ENCODE measurements around the gene PPP1CC. TPM values are rescaled to one million over a fixed set of nuclear protein-coding genes. Genes with fewer than 3 reads are reported as not detected.

Gene PPP1CC
- total RNA-seq, 1 experiment from 2014 or later: 154 TPM

DNA sequence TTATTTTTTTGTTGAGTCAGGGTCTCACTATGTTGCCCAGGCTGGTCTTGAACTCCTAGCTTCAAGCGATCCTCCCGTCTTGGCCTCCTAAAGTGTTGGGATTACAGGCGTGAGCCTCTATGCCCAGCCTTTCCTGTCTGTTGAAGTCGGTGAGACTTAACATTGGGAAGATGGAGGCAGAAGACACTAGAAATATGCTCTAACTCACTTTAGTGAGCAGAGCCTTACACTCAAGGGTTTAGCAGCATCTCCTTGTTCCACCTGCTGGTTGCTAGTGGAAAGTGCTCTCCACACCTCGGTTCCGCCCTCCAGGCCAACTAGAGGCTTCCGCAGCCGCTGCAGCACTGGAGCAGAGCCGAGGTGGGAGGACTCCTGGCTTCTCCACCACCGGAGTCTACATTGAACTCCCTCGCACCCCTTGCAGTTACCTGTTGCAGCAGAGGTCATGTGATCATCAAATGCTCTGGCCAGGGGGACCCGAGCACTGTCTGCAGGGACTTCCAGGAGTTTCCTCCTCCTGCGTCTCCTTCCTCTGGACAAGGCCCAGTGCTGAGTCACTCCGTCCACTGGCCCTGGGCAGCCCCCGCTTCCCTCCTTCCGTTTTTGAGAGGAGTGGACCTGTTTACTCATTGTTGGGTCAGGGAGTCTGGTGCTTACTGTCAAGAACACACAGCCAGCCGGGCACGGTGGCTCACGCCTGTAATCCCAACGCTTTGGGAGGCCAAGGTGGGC lies 44.4 kb downstream of the PPP1CC start:
- no peaks in the 10 kb centered on the region for H3K9me3 ChIP-seq (replicated peaks)
- H3K36me3 ChIP-seq: no peaks in the 10 kb centered on the region
- no peak overlapping the region for H3K27ac ChIP-seq
- no peak overlapping the region for H3K4me3 ChIP-seq
- no peaks in the 10 kb centered on the region for H3K27me3 ChIP-seq (replicated peaks)
- peaks cover 8% of the 10 kb centered on the region for H3K4me1 ChIP-seq (replicated peaks)
- peak; percentile 52 to 64 for DNase-seq (ENCODE audit: low read depth in 1 of 2, low spot score in 2 of 2)

DNA sequence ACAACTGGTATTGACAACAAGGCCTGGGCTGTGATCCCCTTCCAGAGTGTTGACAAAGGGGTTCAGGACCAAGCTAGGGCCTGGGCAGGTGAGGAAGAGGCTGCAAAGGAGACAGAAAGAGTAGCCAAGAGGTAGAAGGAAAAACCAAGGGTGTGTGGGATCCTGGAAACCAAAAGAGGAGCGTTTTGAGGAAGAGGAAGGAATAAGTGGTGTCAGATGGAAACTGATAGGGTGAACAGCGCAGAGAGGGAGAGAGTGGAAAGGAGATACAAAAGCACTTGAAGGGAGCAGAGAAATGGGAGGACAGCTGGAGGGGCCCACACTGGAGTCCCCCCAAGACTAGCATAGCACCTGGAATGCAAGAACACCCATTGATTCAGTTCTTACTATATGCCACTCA lies 45.5 kb downstream of the PPP1CC start:
- no peak overlapping the region for H3K4me3 ChIP-seq
- peaks cover 8% of the 10 kb centered on the region for H3K4me1 ChIP-seq (replicated peaks)
- H3K27ac ChIP-seq: no peak overlapping the region
- DNase-seq (ENCODE audit: low read depth in 1 of 2, low spot score in 2 of 2): no peak
- no peaks in the 10 kb centered on the region for H3K27me3 ChIP-seq (replicated peaks)
- H3K9me3 ChIP-seq (replicated peaks): no peaks in the 10 kb centered on the region
- H3K36me3 ChIP-seq: no peaks in the 10 kb centered on the region

DNA sequence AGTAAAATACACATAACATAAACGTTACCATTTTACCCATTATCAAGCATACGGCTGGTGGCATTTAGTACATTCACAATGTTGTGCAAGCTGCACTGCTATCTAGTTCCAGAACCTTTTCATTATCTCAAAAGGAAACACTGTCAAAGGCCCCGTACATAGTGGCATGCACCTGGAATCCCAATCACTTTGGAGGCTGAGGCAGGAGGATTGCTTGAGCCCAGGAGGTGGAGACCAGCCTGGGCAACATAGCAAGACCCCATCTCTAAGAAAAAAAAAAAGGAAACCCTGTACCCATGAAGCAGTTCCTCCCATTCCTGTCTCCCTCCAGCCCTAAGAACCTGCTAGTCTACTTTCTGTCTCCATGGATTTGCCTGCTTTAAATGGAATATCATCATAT lies 46.4 kb downstream of the PPP1CC start:
- H3K36me3 ChIP-seq: no peaks in the 10 kb centered on the region
- no peak for DNase-seq (ENCODE audit: low read depth in 1 of 2, low spot score in 2 of 2)
- H3K4me1 ChIP-seq (replicated peaks): peaks cover 8% of the 10 kb centered on the region
- no peaks in the 10 kb centered on the region for H3K9me3 ChIP-seq (replicated peaks)
- H3K27me3 ChIP-seq (replicated peaks): no peaks in the 10 kb centered on the region
- H3K27ac ChIP-seq: no peak overlapping the region
- H3K4me3 ChIP-seq: no peak overlapping the region

DNA sequence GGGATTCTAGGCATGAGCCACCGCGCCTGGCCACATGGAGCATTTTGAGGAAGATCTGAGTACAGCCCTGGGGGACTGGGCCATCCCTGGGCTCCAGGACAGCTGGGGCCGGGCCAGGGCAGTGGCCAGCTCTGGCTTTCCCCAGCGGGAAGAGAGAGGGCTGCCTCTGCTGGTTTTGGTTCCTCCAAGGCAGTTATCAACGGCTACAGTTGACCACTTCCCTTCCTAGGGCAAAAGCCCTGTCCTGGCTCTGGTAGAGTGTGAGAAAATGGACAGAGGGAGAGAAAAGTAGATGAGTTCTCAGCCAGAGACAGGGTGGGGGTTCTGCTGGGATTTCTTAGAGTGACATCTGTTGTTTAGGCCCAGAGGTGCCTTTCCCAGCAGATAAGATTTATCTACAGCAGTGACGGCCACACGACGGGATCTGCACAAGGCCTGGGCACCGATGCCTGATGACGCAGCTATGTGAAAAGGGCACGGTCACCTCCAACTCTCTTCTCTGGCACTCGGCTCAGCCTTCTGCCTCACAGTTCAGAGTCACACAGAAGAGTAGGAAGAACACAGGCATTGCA lies 48.3 kb downstream of the PPP1CC start:
- Histone ChIP-seq H3K27ac (no peak overlapping the region), H3K9me3 (replicated peaks) (no peaks in the 10 kb centered on the region; the same call in 1 of the 2 replicates), H3K4me3 (no peak overlapping the region), H3K36me3 (no peaks in the 10 kb centered on the region), H3K27me3 (replicated peaks) (peaks cover 7% of the 10 kb centered on the region), H3K4me1 (replicated peaks) (peaks cover 8% of the 10 kb centered on the region)
- no peak for DNase-seq (ENCODE audit: low read depth in 1 of 2, low spot score in 2 of 2)

DNA sequence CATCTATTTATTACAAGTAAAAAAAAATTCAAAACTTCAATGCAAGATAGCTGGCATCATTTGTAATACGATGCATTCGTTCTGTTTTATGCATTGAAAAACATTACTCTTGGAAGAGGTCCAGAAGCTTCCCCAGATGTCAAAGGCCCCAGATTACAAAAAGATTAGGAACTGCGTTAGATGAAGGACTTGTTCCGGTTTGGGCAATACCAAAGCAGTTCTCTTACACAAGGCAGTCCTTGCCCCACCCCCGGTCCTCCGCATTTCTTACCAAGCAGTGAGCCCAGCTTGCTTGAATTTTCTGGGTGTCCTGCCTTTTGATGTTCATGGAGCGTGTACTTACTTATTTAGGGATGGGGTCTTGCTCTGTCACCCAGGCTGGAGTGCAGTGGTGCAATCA lies 49.0 kb downstream of the PPP1CC start:
- Histone ChIP-seq H3K27me3 (replicated peaks) (peaks cover 10% of the 10 kb centered on the region), H3K36me3 (no peaks in the 10 kb centered on the region), H3K9me3 (replicated peaks) (no peaks in the 10 kb centered on the region; the same call in 1 of the 2 replicates), H3K27ac (no peak overlapping the region), H3K4me3 (no peak overlapping the region), H3K4me1 (replicated peaks) (peaks cover 8% of the 10 kb centered on the region)
- no peak for DNase-seq (ENCODE audit: low read depth in 1 of 2, low spot score in 2 of 2)

DNA sequence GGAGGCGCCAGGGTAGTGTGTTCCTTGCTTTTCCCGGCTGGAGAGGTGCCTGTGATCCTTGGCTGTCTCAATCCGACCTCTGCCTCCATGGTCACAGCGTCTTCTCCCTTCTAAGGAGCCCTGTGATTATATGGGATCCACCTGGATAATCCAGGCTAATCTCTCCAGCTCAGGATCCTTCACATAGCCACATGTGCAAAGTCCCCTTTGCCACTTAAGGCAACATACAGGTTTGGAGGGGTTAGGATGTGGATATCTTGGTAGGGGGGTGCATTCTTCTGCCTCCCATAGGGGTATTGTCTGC lies 52.6 kb downstream of the PPP1CC start:
- peaks cover 25% of the 10 kb centered on the region for H3K27me3 ChIP-seq (replicated peaks)
- no peak overlapping the region for H3K27ac ChIP-seq
- no peaks in the 10 kb centered on the region for H3K36me3 ChIP-seq
- H3K4me3 ChIP-seq: no peak overlapping the region
- H3K4me1 ChIP-seq (replicated peaks): peaks cover 5% of the 10 kb centered on the region
- no peaks in the 10 kb centered on the region; the same call in 1 of the 2 replicates for H3K9me3 ChIP-seq (replicated peaks)
- DNase-seq (ENCODE audit: low read depth in 1 of 2, low spot score in 2 of 2): no peak

DNA sequence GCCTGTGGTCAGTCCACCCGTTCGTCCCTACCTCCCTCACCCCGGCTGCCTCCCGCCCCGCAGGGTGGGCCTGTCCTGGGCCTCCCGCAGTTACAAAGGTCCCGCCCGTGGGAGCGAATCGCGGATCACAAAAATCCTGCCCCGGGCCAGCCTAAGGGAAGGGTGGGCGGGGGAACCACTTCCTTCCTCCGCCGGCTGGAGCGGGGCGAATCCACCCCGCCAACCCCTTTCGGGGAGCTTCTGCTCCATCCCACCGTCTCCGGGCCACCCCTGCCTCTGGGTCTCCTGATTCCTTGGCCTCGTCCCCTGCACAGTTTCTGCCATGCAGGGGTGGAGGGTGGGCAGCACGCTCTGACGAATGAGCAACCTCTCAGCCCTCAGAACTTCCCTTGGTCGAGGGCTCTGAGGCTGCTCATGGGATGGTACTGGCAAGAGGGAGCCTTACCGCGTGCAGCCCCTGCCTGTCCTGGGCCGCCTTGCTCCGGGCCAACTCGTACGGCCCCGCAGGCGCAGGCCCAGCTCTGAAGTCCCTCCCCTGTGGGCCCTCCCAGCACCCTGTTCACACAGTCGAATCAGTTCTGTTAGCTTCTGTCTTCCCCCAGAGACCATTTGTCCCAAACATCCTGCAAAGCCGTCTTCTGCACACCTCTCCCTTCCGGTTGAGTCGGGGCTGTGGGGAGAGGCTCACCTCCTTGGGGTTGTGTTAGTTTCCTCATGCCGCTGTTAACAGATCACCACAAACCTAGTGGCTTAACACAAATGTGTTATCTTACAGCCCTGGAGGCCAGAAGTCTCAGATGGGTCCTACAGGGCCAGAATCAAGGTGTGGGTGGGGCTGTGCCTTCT lies 53.2 kb downstream of the PPP1CC start:
- no peak for DNase-seq (ENCODE audit: low read depth in 1 of 2, low spot score in 2 of 2)
- no peak overlapping the region for H3K27ac ChIP-seq

DNA sequence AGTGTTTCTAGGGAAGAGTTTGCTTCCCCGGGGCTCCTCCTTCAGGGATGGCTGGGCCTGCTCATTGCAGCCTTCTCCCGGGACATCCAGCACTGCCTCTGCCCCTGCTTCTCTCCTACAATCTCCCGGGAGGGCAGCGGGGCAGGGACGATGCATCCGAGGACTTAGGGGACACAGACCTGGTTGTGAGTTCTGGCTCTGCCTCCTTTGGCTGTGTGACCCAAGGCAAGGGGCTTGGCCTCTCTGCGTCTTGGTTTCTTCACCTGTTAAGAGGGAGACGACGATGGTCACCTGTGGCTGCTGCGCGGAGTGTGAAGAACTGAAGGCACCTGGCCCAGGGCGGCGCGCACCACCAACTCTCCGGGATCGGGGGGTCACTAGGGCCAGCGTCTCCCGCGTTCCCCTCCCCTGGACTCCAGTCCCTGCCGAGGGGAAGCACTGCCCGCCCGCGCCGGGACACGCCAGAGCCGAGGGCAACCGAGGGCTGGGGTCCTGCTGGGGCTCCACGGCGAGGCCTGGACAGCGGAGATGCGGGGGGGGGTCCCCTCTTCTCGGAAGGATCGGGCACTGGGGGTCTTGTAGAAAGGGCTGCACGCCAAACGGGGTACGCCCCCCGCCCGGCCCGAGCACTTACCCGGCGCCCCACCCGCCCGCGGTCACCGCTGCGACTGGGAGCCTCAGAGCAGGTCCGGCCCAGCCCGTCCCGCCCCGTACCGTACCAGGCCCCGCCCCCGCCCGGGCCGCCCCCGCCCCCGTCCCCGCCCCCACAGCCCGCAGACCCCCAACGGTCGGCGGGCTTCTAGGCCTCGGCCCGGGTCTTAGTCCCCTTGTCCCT lies 54.0 kb downstream of the PPP1CC start, which contains the start of gene HVCN1:
HVCN1 (minus strand) TSS at position 670 of the 835 bp plus-strand sequence. CDS start 5,870 bp downstream, outside the sequence.
- no peak for DNase-seq (ENCODE audit: low read depth in 1 of 2, low spot score in 2 of 2)
- Histone ChIP-seq H3K27me3 (replicated peaks) (peaks cover 25% of the 10 kb centered on the region), H3K4me3 (no peak within 1 kb of the TSS; the same call in 1 of the 2 replicates)

More for the DNA sequence above, 53.2 kb downstream of the PPP1CC start:
- Histone ChIP-seq H3K36me3 (no peaks in the 10 kb centered on the region), H3K4me3 (no peak overlapping the region), H3K27me3 (replicated peaks) (peaks cover 25% of the 10 kb centered on the region), H3K4me1 (replicated peaks) (peaks cover 5% of the 10 kb centered on the region), H3K9me3 (replicated peaks) (no peaks in the 10 kb centered on the region; the same call in 1 of the 2 replicates)

DNA sequence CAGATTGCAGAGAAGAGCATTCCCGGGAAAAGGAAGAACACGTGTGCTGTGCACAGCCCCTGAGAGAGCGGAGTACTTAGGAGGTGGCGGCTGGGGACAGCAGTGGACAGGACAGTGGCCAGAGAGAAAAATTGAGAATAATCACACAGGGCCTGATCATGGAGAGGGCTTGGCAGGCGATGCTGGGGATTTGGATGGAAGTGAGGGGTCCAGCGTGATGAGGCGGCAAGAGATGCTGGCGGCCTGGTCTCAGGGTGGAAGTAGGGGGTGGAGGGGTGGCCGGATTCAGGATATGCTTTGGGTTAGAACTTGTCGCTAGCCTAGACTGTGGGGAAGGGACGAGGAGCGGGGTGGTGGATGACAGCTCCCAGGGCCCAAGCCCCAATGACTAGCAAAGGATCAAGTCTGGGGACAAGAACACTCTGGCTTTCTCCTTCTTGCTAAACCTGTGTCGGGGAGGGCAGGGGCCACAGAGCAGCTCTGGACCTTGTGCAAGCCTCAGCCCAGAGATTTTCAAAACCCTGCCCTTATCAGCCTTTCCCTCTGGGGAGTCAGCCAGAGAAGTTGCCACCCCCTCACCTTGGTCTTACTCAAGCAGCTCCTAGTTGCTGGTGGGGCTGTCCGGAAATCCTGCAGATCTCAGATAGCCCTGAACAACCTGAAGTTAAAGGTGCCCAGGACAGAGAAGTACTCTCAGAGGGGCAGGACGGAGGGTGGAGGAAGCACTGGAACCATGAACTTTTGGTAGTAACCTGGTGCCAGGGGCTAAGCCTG lies 55.1 kb downstream of the PPP1CC start:
- Histone ChIP-seq H3K36me3 (no peaks in the 10 kb centered on the region), H3K4me3 (no peak overlapping the region), H3K4me1 (replicated peaks) (peaks cover 5% of the 10 kb centered on the region), H3K9me3 (replicated peaks) (no peaks in the 10 kb centered on the region; the same call in 1 of the 2 replicates), H3K27me3 (replicated peaks) (peaks cover 27% of the 10 kb centered on the region), H3K27ac (no peak overlapping the region)
- no peak for DNase-seq (ENCODE audit: low read depth in 1 of 2, low spot score in 2 of 2)

More for the DNA sequence above, 54.0 kb downstream of the PPP1CC start, which contains the start of gene HVCN1:
- no peaks in the 10 kb centered on the region for H3K36me3 ChIP-seq
- peaks cover 5% of the 10 kb centered on the region for H3K4me1 ChIP-seq (replicated peaks)
- no peak within 1 kb of the TSS for H3K27ac ChIP-seq
- H3K9me3 ChIP-seq (replicated peaks): no peaks in the 10 kb centered on the region; the same call in 1 of the 2 replicates

DNA sequence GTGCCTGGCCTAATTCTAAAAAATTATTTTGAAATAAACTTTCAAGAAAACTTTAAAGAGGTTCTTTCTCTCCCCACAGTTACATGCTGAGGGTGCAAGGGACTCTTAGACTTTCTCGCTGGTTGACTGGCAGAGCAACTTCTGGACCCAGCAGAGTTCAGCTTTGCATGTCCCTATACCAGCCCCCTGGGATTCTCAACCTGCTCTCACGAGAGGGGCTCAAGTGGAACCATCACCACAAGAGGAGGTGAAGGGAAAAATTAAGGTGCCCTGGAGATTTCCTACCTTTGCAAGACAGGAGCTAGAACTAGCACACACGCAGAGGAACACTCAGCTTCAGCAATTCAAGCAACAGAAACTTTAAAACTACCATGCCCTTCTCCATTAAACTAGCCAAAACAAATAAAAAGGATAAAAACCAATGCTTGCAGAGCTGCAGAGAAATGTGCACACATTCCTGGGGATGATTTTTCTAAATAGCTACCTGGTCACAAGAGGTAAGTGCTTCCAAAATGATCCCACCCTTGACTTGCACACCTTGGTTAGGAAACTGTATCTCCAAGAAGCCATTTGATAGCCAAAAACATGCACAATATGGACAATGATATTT lies 56.3 kb downstream of the PPP1CC start:
- Histone ChIP-seq H3K4me3 (no peak overlapping the region), H3K27ac (no peak overlapping the region), H3K9me3 (replicated peaks) (no peaks in the 10 kb centered on the region; the same call in 1 of the 2 replicates), H3K4me1 (replicated peaks) (peaks cover 5% of the 10 kb centered on the region), H3K27me3 (replicated peaks) (peaks cover 27% of the 10 kb centered on the region), H3K36me3 (no peaks in the 10 kb centered on the region)
- no peak for DNase-seq (ENCODE audit: low read depth in 1 of 2, low spot score in 2 of 2)

DNA sequence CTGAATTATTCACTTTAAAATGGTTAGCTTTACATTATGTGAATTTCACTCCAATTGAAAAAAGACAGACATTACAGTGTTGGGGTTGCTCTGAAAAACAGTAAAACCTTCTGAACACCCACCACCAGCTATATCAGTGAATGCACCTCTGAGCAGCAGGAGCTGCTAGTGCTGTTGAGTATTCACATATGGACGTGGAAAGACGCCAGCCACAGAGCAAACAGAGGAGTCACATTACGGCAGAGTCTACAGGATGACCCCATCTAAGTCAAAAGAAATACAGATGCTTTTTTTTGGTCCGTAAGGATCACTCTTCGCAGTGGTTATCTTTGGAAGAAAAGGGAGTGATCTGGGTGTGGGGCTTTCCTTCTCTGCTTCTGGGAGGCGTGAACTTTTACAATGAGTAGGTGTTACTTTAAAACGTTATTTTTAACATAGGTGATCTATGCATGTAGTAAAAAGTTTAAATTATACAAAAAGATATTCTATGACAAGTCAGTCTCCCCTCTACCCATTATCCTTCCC lies 58.3 kb downstream of the PPP1CC start:
- Histone ChIP-seq H3K27ac (no peak overlapping the region), H3K4me3 (no peak overlapping the region)
- no peak for DNase-seq (ENCODE audit: low read depth in 1 of 2, low spot score in 2 of 2)

DNA sequence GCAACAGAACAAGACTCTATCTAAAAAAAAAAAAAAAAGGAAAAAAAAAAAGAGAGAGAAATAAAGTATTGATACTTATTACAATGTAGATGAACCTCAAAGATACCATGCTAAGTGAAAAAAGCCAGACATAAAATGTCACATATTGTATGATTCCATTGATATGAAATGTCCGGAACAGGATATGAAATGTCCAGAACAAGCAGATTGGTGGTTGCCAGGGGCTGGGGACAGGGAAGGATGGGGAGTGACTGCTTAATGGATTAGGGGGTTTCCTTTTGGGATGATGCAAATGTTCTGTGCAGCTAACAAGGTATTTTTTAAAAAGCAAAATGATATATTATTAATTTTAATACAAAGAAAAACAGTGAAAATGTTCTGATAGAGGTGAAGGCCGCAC lies 58.8 kb downstream of the PPP1CC start:
- no peaks in the 10 kb centered on the region for H3K36me3 ChIP-seq
- DNase-seq (ENCODE audit: low read depth in 1 of 2, low spot score in 2 of 2): no peak
- H3K4me3 ChIP-seq: no peak overlapping the region
- H3K27ac ChIP-seq: no peak overlapping the region
- peaks cover 18% of the 10 kb centered on the region for H3K27me3 ChIP-seq (replicated peaks)
- H3K4me1 ChIP-seq (replicated peaks): peaks cover 5% of the 10 kb centered on the region
- H3K9me3 ChIP-seq (replicated peaks): no peaks in the 10 kb centered on the region; the same call in 1 of the 2 replicates

More for the DNA sequence above, 58.3 kb downstream of the PPP1CC start:
- Histone ChIP-seq H3K9me3 (replicated peaks) (no peaks in the 10 kb centered on the region; the same call in 1 of the 2 replicates), H3K27me3 (replicated peaks) (peaks cover 20% of the 10 kb centered on the region), H3K4me1 (replicated peaks) (peaks cover 5% of the 10 kb centered on the region), H3K36me3 (no peaks in the 10 kb centered on the region)
